Germinal center (tissue), 1 donor: ENCODE measurements around the gene MAPK8IP2.

Source experiments
- DNase-seq: peaks from one replicate; pipeline ENCODE4 v3.0.0; 2012; ENCODE audit warnings: mixed read lengths, low spot score

The MAPK8IP2 gene

GRCh38 chr22:50575426-50575941 is 25.1 kb upstream of the MAPK8IP2 start:
- DNase-seq = no peak

- DNase-seq = no peak
Observed at GRCh38 chr22:50576070-50576469, 24.5 kb upstream of the MAPK8IP2 start.

DNA sequence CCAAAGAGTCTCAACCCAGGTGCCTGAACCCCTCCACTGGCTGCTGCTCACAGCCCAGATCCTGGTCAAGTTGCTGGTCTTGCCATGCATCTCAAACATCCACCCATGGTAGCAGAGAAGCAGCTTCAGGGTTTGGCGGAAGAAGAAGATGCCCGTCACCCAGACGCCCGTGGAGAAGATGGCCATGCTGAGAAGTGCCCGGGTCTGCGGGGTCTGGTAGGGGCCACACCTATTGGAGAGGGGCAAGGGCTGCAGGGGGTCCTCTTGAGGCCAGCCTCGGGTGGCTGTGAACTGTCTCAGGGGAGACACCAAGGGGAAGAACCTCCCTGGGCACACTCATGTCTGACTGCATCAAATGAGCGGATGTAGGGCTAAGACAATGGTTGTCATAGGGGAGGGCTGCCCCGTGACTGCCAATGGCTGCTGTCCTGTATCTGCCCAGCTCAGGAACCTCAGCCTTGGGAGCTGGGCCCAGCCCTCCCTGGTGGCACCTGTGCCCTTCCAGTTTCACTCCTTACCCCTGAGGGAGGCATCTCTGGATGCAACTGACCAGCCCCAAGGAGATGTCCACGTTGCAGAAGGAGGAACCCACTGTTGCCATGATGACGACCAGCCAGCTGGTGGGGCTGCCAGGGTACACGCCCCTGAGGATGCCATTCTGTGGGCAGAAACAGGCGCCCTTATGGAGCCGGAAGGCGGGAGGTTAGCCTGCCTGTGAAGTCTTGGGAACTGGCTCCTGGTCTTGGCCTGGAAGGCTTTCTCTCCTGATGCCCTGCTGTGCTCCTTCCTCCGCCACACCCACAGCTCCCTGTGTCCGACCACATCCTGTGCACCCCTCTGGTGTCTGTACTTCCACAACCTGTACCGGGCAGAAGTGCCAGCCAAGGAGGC is 23.5 kb upstream of the MAPK8IP2 start:
- no peak for DNase-seq

GRCh38 chr22:50577697-50577986 is 23.0 kb upstream of the MAPK8IP2 start:
- no peak for DNase-seq

- no peak for DNase-seq
Observed at GRCh38 chr22:50577987-50578775, 22.4 kb upstream of the MAPK8IP2 start, which contains the start of gene CPT1B. Gene CPT1B, minus strand, starts transcription at chr22:50578427. Its CDS starts 512 bp downstream, at chr22:50577915.

DNA sequence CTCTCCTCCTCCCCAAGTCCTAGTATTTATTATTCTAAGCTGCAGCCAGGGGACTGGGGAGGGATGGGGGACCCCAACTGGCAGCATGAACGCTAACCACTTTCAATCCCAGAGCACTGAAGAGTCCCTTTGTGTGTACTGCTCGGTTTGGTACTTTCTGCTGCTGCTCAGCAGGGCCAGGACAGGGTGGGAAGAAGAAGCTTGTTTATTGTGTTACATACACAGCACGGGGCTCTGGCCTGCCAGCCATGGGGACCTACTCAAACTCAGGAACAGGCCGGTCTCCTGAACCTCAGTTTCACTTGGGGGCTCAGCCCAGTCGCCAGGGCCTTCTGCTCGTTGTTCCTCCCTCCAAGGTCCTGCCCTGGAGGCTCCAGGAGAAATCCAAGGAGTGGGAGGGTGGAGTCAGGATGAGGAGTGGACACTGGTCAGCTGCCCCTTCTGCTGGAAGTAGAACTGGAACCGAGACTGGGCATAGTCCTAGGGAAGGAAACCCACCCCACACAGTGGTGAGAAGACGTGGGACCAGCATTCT is 21.8 kb upstream of the MAPK8IP2 start:
- DNase-seq = no peak

DNA sequence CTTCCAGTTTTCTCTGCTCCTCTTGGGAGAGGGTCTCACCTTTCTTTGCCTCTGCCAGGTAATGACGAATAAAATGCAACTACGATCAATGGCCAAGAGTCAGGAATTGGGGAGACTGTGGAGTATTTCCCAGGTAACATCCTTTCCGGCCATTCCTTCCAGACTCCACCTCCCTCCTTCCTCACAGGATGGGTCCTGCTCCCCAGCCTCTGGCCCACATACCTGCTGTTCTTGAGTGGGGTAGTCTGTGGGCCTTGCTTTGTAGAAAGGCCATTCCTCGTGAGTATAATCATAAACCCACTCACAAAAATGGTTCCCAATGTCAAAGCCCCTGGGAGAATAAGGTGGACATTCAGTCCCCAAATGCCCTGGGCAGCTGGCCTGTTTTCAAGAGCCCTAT is 20.8 kb upstream of the MAPK8IP2 start:
- no peak for DNase-seq

DNA sequence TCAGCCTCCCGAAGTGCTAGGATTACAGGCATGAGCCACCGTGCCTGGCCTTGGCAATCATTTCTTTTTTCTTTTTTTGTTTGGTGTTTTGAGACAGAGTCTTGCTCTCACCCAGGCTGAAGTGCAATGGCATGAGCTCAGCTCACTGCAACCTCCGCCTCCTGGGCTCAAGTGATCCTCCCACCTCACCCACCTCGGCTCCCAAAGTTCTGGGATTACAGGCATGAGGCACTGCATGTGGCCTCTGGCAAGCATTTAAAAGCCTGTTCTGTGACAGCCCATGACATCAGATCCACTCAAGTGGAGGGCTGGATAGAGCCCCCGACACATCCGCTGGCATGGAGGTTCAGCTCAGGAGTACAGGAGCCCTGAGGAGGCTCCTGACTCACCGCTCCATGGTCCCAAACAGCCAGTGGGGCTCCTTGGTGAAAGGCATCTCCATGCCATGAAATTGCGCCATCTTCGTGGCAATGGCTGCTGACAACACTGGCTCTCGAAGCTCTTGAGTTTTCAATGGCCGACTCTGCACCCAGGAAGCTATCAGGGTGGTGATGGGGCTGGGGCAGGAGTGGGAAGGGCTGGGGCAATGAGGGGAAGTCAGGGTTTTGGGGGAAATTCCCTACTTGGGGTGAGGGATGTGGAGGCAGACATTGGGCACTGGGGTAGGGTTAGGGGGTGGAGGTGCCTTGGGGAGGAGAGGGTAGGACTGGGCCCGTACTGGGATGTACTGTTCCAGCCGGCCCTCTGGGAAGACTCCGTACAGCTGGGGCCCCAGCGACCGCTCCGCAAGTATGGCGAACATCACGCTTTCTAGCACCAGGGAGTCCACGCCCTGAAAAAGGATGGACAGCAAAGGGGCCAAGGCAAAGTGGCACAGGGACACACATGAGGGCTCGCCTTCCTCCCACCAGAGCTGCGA is 19.3 kb upstream of the MAPK8IP2 start:
- no peak for DNase-seq

GRCh38 chr22:50581950-50582492 is 18.6 kb upstream of the MAPK8IP2 start:
- DNase-seq = no peak

- peak; percentile 99 for DNase-seq
Observed at GRCh38 chr22:50582493-50583293, 17.9 kb upstream of the MAPK8IP2 start, which contains the start of gene CHKB. Gene CHKB, minus strand, starts transcription at chr22:50582849. Its CDS starts 68 bp downstream, at chr22:50582781.

GRCh38 chr22:50583294-50583861 is 17.2 kb upstream of the MAPK8IP2 start:
- DNase-seq = no peak

GRCh38 chr22:50584106-50585096 is 16.2 kb upstream of the MAPK8IP2 start:
- DNase-seq = no peak

DNA sequence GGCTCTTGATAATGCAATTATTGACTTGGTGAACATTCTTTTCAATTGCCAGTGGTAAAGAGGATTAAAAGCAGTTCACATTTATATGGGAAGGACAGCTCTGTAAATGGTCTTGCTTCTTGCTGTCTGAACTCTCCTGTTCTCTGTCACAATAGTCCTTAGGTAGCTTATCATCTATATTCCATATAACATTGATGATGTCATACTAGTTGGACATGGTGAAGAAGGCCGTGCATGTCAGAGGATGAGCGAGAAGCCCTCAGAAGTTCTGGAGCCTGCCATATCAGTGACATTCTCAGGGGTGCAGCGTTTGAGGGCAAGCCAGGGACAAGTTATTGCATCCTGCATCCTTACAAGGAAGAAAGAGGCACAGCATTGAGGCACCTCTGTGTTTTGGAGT is 15.4 kb upstream of the MAPK8IP2 start:
- DNase-seq = no peak

DNA sequence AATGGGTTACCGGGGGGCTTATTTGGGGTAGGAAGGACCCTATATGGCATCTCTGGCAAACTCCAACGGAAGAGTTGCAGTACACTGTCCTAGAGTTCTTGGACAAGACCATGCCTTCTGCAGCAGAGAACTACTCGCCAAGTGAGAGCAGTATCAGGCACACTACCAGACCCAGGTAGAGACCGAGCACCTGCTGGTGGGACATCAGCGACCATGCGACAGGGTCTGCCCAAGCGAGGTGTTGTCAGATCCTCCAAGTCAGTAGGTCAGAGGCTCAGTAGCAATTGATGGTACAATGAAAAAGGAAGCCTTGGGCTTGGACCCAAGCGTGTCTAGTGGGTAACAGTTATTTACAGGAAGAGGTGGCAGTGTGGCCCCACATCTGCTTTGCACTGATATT is 14.8 kb upstream of the MAPK8IP2 start:
- DNase-seq = no peak

GRCh38 chr22:50586416-50586815 is 14.2 kb upstream of the MAPK8IP2 start:
- no peak for DNase-seq

DNA sequence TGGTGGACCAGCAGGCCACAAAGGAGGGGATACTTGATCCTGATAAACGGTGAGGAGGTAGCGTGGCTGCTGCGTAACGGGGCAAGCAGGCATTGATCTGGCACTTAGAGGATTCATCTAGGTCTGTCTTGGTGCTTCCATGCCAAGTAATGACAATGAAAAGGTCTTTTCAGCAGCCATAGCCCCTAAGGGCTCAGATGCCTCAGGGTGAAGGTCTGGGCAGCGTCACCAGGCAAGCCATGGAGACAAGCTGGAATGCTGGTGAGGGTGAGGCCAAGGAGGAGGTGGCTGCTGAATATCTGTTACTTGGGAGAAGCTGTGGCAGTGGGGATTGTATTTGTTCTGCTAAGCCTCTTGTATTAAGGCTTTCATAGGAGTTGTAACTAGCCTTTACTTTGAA is 13.2 kb upstream of the MAPK8IP2 start:
- no peak for DNase-seq

- DNase-seq = no peak
Observed at GRCh38 chr22:50595189-50595588, 5.4 kb upstream of the MAPK8IP2 start.

DNA sequence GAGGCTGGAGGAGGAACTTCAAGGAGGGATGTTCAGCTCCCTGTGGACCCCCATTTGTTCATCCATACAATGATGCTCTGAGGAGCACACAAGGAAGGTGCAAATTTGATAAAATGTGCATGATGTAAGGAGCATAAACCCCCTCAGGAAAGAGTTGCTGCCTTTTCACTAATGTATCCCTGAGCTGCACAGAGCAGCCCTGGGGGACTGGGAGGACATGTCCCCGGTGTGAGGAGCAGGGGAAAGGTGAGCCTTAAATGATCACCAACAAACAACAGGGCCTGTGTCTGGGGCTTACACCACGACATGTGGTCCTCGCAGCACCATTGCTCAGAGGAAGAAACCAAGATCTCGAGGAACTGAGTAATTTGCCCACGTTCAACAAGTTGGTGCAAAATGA is 3.5 kb upstream of the MAPK8IP2 start:
- no peak for DNase-seq
